Measurements from ENCODE around the gene WIPF1.

- TF ChIP-seq YY1 (IDR thresholded peaks at IDR 0.05; ENCODE audit: insufficient read depth, insufficient read length): no peak
- TF ChIP-seq ZNF274 (IDR thresholded peaks at IDR 0.05; ENCODE audit: low read depth, low read length): no peak
These were observed 69.6 kb downstream of the WIPF1 start for GRCh38 chr2:174527959-174528358.

Measured in NT2/D1 (cell line).